DMS53 treated with DMSO at 0.1 percent for 48 hours (cell line): ENCODE measurements around the gene DHX15.
"Not testable (repeated sequence)": the region's sequence is repeated elsewhere in the genome, so short reads cannot be mapped to it uniquely, and the experiment has no call there.

Experiments used
- DNase-seq: peaks from one replicate; lab custom pipeline; 2025; ENCODE audit not compliant: unreplicated experiment; lab: John Stamatoyannopoulos, UW

DHX15 gene

DNA sequence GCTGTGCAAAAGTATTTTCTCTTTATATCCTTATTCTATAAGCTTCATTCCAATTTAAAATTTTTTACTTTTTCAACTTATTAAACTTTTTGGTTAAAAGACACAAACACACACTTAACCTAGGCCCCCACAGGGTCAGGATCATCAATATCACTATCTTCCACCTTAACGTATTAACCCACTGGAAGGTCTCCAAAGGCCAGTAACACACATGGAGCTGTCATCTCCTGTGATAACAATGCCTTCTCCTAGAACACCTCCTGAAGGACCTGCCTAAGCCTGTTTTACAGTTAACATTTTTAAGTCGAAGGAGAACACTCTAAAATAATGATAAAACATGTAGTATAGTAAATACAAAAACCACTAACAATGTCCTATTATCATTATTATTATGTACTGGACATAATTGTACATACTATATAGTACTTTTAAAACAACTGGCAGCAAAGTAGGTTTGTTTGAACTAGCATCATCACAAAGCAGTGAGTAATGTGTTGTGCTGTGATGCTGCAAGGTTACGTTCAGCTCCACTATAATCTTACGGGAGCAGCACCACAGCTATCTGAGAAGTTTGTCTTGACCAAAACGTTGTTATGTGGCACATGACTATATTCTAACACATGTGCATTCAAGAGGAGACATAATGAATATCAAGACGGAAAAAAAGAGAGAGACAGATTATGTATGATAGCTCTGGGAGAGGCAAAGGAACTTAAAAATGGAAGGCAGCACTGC, 33.7 kb downstream of the DHX15 start:
- no peak for DNase-seq

DNA sequence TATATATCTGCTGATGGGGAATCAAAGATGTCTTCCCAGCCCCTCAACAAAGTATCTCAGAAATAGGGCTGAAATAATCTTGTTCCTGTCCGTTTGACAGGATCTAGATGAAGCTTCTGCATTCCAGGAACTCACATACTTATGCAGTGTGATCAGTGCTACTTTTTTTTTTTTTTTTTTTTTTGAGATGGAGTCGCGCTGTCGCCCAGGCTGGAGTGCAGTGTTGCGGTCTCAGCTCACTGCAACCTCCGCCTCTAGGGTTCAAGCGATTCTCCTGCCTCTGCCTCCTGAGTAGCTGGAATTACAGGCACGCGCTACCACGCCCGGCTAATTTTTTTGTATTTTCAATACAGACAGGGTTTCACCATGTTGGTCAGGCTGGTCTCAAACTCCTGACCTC, 36.4 kb downstream of the DHX15 start:
- no peak for DNase-seq

DNA sequence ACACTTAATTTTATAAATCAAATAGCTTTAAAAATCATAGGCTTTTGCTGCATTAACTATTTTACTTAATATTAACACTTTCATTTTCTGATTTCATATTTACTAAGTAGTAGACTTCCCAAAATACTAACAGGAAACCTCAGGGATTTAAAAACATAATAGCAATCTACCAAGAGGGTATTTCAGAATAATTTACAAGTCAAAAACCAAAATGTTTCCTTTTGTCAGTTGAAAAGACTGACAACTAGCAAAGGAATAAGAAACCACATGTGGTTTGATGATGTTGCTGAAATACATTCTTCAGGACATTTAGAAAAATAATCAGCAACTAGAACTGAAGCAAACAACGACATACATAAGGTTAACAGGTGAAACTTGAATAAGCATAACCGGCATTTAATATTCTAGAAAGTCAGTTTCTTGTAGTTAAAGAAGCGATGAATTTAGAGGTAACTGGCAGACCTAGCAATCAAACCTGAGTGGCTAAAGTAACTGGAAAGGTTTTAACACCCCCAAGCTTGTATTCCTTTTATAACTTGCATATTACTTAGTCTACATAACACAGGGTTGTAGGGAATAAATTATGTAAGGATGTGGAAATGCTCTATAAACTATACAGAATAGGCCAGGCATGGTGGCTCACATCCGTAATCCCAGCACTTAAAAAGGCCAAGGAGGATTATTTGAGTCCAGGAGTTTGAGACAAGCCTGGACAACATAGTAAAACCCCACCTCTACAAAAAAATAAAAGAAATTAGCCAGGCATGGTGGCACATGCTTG, 40.0 kb downstream of the DHX15 start:
- no peak for DNase-seq

DNA sequence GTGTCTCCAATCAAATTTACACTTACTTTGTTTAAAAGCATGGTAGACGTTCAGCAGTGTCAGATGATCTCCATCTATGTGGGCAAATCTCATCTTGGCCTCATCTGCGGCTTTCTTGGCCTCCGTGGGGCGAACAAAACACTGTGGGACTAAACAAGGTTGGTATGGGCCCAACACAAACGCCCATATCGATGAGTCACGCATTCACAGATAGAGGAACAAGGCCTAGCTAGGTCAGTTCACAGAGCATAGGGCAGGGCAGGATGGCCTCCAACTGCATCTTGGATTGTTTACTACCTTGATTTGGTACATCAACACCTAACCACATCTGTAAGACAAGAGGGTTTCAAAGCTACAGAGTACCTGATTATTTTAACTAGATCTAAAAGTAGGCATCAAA, 47.3 kb downstream of the DHX15 start:
- DNase-seq, result no peak

DNA sequence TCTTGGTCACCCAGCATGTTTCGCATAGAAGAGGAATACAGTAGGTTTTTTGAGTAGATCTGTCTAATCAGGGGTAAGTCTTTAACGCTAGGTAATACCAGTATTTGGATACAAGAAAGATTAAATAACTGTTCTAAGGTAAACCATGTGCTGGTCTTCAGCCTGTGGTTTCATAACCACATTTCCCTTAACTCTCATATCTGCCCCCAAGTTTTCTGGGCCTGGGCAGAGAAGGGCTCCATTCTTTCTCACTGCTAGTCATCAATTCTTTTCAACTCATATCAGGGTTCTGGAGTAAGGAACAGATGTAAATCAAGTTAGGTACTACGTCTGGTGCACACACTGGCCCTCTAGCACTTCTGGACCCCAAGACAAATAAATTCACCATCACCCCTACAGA, 49.0 kb downstream of the DHX15 start:
- no peak for DNase-seq

DNA sequence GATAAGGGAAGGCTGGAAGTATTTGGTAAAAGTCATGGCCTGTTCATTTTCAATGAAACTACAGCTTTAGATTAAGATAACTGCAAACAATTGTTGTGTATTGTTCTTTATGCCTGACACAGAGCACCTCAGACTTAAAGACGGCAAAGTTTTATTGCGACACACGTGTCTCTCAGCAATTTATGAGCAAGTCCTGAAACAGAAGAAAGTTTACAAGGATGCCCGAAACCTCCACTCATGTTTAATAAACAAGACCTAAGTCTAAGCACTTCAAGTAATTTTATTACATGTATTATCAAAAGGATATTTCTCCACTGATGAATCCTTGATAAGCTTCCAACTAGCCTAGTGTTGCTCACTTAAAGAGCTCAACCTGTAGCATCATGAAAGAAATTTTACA, 51.0 kb downstream of the DHX15 start:
- DNase-seq, result no peak

DNA sequence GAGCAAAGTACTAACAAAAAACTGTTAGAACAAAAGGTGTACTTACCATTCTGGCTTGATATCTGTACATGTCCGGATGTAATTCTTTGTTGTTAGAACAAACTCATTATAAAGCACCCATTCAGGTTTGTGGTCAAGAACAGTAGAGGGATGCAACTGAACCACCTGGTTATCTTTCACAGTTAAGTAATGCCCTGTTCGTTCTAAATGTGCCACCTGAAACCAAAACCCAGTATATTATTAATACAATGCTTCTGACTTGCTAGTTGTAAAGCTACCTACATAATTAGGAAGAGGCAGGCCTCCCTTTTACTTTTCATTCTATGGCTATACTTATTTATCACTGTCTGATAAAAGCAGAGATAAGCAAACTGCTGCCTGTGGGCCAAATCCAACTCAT, 54.8 kb downstream of the DHX15 start:
- no peak for DNase-seq

DNA sequence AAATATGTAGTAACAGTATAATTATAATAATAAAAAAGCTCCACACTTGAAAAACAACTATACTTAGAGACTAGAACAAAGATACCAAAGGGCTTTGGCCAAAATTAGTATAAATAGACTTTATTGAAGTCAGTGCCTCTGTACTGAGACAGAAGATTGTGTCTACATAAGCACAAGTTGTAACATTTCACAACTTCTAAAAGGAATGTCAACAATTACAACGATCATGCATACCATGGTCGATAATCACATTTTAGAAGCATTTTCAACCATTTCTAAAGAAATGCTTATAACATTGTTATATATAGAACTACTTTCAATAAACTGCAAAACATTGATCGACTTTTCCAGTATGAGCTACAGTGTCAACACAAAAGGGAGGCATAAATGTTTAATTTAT, 57.0 kb downstream of the DHX15 start:
- DNase-seq, result no peak

DNA sequence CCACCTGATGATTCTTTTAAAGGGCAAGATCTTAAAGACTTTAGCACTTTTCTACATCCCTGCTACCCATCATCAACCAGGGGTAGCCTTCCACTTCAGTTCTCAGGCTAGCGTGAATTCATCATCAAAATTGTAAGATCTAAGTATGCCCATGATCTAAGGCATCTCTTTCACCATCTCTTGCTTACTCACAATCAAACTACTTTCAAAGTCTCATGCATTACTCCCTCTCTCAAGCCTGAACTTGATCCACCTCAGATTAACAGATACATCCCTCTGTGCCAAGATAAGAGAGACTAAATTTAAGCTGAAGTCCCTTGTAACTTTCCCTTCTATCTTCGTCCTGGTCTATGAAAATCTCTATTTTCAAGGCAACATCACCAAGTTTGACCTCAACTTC, 62.8 kb downstream of the DHX15 start:
- DNase-seq, result no peak

DNA sequence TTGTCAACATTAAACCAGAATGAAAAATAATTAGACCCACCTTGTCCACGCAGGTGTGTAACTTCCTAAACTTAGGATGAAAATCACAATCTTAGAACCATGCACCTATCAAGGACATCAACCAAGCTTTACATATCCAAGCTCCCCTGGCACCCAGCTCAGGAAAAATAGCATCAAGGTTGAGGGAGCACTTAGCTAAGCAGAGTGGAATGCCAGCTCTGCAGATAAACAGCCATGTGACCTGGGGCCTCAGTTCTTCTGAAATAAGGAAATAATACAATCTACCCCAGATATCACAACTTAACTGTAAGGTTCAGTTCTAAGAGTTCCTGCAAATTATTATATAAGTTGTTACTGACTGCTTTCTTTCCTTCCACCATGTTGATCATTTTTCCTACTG, 64.7 kb downstream of the DHX15 start:
- DNase-seq, result no peak

DNA sequence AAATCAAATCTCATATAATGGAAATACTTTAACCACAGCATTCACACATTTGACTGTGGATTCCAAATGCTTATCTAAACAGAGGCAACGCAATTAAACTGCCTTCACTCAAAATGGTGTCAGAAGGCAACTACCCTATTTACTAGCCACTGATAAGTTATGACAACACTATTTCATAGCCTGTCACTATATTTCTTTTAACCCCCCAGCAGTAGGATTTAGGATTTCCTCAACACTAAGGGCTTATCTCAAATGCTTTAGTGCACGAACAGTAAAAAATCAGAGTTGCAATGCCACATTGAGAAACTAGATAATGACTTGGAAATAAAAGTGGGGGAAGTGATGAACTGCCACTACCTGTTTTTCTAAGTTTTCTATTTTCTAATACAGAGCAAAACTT, 66.7 kb downstream of the DHX15 start:
- no peak for DNase-seq

DNA sequence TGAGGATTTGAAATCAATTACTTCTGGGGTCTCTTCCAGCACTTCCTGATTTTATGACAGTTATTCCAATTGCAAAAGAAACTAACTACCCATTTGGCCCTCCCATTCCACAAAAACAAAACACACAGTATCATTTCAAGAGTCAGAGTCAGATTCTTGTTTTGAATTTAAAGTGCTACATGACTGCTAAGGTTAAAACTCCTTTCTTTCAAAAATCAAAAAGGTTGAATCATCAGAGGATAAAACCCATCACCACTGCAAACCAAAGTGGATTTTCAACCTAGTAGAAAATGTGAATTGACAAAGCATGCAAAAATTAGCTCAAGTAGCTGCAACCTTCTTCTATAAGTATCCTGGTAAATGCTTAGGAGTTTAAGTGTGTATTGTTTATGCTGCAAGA, 67.4 kb downstream of the DHX15 start:
- no peak for DNase-seq

DNA sequence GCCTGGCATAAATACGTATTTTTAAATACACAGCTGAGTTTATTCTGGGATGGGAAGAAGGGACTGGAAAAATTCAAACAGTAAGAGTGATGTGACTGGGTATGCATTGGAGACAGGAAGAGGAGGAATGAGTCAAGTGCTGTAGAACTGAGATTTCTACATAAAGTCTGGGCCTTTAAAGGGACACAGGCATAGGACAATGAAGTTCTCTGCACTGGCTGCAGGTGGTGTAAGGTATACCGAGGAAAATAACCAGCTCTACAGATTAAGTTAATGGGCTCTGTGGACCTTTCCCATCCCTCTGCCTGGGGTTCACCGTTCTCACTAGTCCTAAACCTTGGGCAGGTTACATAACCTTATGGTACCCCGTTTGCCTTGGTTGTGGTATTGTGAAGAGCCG, 68.7 kb downstream of the DHX15 start:
- DNase-seq, result no peak

DNA sequence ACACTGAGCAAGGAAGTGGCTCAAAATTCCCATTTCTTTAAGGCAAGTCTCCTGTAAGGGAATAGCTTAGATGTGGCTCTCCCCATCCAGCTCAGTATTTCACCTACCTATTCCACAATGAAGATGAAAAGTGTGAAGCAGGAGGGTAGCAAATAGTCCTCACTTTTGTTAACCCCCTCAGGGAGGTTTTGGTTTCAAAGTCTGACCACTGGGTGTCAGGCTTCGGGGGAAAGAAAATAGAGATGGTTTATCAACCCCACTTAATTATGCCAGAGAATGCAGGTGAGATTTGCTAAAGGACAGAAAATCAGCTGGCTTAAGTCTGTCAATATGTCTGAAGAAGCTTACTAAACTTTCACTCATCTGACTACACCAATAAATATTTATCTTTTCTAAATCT, 69.5 kb downstream of the DHX15 start:
- DNase-seq, result no peak

DNA sequence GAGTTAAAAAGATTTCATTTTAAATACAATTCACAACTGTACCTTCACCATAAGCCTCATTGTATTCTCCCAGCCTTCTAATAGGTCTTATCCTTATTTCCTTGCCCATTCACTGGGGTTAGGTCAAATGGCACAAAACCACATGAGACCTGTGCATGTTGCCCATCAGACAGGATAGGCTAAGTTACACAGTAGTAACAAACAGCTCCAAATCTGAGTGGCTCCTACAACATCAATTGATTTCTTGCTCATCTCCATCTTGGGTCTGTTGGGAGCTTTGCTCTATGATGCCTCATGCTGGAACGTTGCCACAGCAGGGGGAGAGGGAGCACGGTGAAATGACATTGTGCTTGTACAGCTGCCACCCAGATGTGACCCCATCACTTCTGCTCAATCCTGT, 70.6 kb downstream of the DHX15 start:
- DNase-seq, result no peak

DNA sequence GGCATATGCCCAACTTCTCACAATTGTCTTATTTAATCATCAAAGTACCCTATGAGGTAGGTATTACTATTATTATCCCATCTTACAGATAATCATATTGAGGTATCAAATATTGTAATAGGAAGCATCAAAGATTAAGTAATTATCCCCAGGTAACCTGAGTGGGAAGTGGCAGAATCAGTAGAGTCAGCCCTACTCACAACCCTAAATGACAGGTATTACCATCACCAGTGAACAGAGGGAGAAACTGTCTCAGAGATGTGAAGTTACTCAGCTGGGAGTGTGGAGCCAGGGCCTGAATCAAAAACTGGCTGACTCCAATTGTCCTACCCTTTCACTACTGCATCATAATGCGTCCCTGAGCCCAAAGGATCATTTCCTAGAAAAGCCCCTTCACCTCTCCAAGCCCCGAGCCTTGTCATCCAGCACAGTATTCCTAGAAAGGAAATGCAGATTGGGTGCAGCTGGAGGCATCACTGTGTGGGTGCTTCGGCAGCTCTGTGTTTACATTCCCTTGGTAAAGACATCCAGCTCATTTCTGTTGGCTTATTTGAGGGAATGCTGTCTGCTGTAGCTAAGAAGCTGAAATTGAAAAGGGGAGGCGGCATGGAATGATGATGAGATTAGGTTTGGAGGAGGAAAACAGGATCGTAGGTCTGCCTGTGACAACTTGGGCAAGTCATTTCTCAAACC, 72.8 kb downstream of the DHX15 start:
- no peak for DNase-seq

DNA sequence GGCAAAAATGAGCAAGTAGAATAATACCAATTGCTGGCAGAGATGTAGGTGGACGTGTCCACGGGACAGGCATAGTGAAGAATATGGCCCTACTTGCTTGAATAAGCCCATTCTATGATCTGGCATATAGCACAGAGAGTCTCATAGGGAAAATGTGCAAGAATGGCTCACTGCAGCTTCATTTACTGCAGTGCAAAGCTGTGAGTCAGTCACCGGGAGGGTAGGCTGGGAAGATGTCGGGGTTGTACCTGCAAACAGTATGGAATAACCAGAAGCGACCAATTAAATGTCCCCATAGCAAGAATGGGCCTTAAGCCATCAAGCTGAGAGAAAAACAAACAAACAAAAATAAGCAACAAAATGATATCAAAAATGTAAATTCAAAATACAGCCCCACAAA, 74.3 kb downstream of the DHX15 start:
- DNase-seq, result no peak

DNA sequence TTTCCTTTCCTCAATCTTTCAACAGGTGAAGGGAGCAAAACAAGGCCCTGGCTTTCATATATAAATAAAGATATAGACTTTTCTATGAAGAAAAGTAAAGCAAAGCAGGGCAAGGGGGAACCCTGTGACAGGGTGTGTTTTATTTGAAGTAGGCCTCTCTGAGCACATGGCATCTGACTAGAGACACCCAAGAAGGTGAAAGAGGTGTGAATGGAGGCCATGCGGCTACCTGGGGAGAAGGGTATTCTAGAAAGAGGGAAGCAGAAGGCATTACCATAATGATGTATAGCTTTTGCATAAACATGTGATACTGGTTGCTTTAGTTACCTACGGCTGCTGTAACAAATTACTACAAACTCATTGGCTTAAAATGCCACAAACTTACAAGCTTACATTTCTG, 75.8 kb downstream of the DHX15 start:
- DNase-seq, result no peak

DNA sequence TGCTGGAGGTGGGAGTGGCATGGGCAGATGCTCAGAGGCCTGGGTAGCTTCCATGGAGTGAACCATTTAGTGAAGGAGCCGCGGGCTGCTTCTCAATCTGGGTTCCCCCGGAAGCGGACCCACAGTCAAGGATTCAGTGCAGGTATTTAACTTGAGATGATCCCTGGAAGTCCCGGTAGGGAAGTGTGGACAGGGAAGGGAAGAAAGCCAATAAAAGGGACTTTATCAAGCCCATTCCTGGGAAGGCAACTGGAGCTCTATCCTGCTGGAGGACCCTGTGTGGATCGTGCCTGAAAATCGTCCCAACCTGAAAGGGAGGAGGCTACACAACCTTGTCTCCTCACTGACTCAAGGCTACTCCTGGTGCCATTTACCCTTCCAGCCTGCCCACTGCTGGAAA, 76.9 kb downstream of the DHX15 start:
- no peak for DNase-seq

DNA sequence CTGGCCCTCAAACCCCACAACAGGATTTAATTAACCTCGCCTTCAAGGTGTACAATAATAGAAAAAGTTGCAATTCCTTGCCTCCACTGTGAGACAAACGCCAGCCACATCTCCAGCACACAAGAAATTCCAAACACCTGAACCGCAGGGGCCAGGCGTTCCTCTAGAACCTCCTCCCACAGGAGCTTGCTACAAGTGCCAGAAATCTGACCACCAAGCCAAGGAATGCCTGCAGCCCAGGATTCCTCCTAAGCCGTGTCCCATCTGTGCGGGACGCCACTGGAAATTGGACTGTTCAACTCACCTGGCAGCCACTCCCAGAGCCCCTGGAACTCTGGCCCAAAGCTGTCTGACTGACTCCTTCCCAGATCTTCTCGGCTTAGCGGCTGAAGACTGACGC, 81.3 kb downstream of the DHX15 start:
- DNase-seq, result not testable (repeated sequence)

DNA sequence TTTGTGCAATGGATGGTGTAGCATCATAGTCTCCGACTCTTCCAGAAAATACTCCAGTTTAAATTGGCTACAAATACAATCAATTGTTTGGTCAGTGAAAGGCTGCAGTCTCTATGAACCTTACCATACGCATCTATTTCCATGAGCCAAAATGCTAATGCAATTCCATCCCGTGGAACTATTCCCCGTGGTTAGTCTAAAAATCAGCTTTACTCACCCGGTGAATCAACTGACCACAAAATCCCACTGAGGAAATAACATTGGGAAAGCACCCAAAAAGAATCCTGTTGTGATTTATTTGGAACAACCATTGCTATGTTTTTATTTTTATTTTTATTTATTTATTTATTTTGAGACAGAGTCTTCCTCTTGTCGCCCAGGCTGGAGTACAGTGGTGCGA, 87.1 kb downstream of the DHX15 start:
- no peak for DNase-seq

DNA sequence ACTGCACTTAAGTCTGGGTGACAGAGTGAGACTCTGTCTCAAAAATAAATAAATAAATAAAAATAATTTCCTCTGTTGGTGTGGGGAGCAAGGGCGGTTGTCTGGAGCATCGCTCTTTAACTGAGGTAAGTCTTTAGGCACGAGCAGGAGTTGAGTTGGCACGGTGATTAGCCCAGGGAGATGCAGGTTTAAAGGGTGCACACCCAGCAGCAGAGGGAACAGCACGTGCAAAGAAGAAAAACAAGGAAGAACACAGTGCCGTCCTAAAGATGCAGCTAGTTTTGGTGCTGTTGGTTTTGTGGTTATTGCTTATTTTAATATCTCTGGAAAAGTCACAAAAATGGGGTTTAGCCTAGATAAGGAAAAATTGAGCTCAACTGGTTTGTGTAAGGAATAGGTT, 87.8 kb downstream of the DHX15 start:
- no peak for DNase-seq
